Gastrocnemius medialis (tissue), 4 donors: ENCODE results near the gene ZBTB7C. TPM values are rescaled to one million over a fixed set of nuclear protein-coding genes. Genes with fewer than 3 reads are reported as not detected.

Experiments used
- ATAC-seq, 2 donors: fragments of 150-250 bp; one replicate each; pipeline ENCODE4 v1.9.1; 2016
- DNase-seq, 2 donors: peaks; one replicate each; pipeline ENCODE4 v3.0.0-alpha.2; 2019
- H3K27ac ChIP-seq, 4 donors: fragments of 200-600 bp; sonication (generic); 1 replicate in 1 of 4; 2 replicates in 3 of 4; pipeline ENCODE4 v1.5.1; 2016 to 2018; ENCODE audit warnings: mild to moderate bottlenecking in 2 of 4, moderate library complexity in 1 of 4
- H3K27me3 ChIP-seq, 3 donors: fragments of 200-600 bp; sonication (generic) in 2 of 3; 1 replicate in 1 of 3; 2 replicates in 2 of 3; pipeline versions ENCODE4 v1.5.1 to v1.6.0; 2016 to 2019; ENCODE audit warnings: mild to moderate bottlenecking in 1 of 3, moderate library complexity in 1 of 3
- H3K36me3 ChIP-seq, 2 donors: fragments of 200-600 bp; sonication (generic) in 1 of 2; one replicate each; pipeline ENCODE4 v1.5.1; 2017 to 2018
- H3K4me1 ChIP-seq, 2 donors: fragments of 200-600 bp; sonication (generic) in 1 of 2; one replicate each; pipeline ENCODE4 v1.5.1; 2016 to 2017; ENCODE audit warnings: mild to moderate bottlenecking in 2 of 2
- H3K4me3 ChIP-seq, 4 donors: fragments of 200-600 bp; sonication (generic) in 3 of 4; 1 replicate in 1 of 4; 2 replicates in 3 of 4; pipeline ENCODE4 v1.5.1; 2016 to 2019; ENCODE audit warnings: mild to moderate bottlenecking in 2 of 4
- H3K9me3 ChIP-seq, 3 donors: fragments of 200-600 bp; sonication (generic) in 2 of 3; 1 replicate in 1 of 3; 2 replicates in 2 of 3; pipeline ENCODE4 v1.5.1; 2016 to 2019
- POLR2A ChIP-seq, 2 donors: fragments of 450-650 bp; IDR thresholded peaks; one replicate each; pipeline ENCODE4 v1.6.1; 2017; ENCODE audit warnings: antibody characterized with exemption in 2 of 2, mild to moderate bottlenecking in 2 of 2, moderate library complexity in 2 of 2
- in situ Hi-C, 4 donors: fragments of 200-750 bp; cut with MboI; loops; one replicate each; pipeline versions ENCODE4 v1.15.0 to v1.8.0; 2017; ENCODE audit warnings: low sequenced_read_pairs in 4 of 4
- intact Hi-C: fragments of 100-400 bp; cut with DNase I; formaldehyde crosslinking; loops from one replicate; pipeline ENCODE4 v1.15.1; 2023; ENCODE audit warnings: low total_unique reads
- total RNA-seq, 4 donors: library from RNA; depleted of rRNA; stranded (reverse); fragments of >200 nt; gene quantifications; one replicate each; pipeline versions ENCODE4 v1.1.0 to v1.2.3, GENCODE V29; 2016
- TF ChIP-seq, protein P1 (sequence below), 5 experiments: fragments of 450-650 bp in 3 of 5; fragments of 200-600 bp in 2 of 5; sonication (generic) in 2 of 5; IDR thresholded peaks in 4 of 5; conservative IDR thresholded peaks in 1 of 5; 1 replicate in 4 of 5; 2 replicates in 1 of 5; pipeline ENCODE4 v1.5.1; 2016 to 2019; ENCODE audit warnings: antibody characterized with exemption in 5 of 5, mild to moderate bottlenecking in 3 of 5, moderate library complexity in 3 of 5

Gene ZBTB7C
- total RNA-seq, 4 donors from 2014 or later: 0.53 to 12.3 (median 1.1) TPM

DNA sequence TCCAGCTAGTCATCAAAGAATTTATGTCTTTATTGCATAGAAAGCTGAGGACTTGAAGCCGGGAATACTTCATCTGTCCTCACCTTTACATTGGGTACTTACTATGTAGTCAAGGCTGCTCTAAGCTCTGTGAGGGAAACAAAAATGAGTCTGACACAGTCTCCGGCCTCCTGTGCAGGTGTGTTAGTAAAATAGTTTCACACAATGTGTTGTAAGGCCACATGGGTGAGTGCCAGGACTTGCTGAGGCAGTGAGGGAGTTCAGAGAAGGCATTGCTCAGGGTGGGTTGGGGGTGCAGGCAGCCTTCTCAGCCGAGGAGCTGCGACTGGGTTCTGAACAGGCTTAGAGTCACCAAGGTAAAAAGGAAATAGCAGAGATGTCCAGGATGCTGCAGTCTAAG, 424.2 kb downstream of the ZBTB7C start:
- in situ Hi-C loops (no loop called here), intact Hi-C loops (no loop called here)
- H3K27me3 ChIP-seq: no peaks in the 10 kb centered on the region
- no peak for DNase-seq
- H3K4me1 ChIP-seq: no peaks in the 10 kb centered on the region
- ATAC-seq: no peak
- no peaks in the 10 kb centered on the region for H3K36me3 ChIP-seq
- TF ChIP-seq, protein P1, sequence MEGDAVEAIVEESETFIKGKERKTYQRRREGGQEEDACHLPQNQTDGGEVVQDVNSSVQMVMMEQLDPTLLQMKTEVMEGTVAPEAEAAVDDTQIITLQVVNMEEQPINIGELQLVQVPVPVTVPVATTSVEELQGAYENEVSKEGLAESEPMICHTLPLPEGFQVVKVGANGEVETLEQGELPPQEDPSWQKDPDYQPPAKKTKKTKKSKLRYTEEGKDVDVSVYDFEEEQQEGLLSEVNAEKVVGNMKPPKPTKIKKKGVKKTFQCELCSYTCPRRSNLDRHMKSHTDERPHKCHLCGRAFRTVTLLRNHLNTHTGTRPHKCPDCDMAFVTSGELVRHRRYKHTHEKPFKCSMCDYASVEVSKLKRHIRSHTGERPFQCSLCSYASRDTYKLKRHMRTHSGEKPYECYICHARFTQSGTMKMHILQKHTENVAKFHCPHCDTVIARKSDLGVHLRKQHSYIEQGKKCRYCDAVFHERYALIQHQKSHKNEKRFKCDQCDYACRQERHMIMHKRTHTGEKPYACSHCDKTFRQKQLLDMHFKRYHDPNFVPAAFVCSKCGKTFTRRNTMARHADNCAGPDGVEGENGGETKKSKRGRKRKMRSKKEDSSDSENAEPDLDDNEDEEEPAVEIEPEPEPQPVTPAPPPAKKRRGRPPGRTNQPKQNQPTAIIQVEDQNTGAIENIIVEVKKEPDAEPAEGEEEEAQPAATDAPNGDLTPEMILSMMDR (IDR thresholded peaks at IDR 0.05 in 4 of 5, conservative IDR thresholded peaks at IDR 0.05 in 1 of 5): no peak
- TF ChIP-seq POLR2A (IDR thresholded peaks at IDR 0.05): no peak
- no peak overlapping the region for H3K4me3 ChIP-seq
- H3K27ac ChIP-seq: no peak overlapping the region
- H3K9me3 ChIP-seq: no peaks in the 10 kb centered on the region

DNA sequence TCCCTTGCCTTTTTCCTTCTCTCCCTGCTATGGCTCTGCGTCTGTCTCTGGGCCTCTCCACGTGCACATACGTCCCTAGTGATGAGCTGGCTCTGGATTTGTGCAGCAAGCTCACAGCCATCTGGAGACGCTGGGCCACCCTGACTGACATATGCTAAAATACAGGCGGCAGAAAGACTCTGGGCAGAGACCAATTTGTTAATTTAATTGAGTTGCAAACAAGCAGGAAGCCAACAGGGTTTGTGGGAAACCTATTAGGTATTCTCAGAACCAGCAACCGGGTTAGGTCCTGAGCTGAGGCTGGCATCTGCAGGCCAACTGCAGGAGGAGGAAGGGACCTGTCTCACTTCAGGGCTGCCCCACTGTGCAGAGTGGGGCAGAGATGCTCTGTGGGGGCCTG, 425.2 kb downstream of the ZBTB7C start:
- no peaks in the 10 kb centered on the region for H3K36me3 ChIP-seq
- TF ChIP-seq, protein P1 (IDR thresholded peaks at IDR 0.05 in 4 of 5, conservative IDR thresholded peaks at IDR 0.05 in 1 of 5): no peak
- no peak for TF ChIP-seq POLR2A (IDR thresholded peaks at IDR 0.05)
- DNase-seq (no peak), ATAC-seq (no peak)
- no peak overlapping the region for H3K4me3 ChIP-seq
- no peaks in the 10 kb centered on the region for H3K4me1 ChIP-seq
- H3K27ac ChIP-seq: no peak overlapping the region
- intact Hi-C loops (no loop called here), in situ Hi-C loops (no loop called here)
- H3K27me3 ChIP-seq: no peaks in the 10 kb centered on the region
- H3K9me3 ChIP-seq: no peaks in the 10 kb centered on the region

DNA sequence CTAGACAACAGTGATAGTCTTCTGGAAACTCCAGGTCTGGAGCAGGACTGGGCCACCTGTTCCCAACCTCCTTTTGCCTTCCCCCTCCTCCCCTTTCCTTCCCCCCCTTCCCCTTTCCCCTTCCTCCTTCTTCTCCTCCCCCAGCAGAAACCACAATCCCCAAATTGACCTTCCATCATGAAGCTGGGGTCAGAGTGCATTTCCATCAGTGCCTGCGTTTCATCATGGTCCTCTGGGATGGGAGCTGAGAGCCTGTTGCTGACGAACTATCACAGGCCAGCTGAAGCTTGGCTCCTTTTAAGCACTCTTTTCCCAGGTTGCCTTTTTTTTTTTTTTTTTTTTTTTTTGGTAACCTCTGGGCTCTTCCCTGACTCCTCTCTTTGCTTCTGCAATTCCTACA, 426.1 kb downstream of the ZBTB7C start:
- no peaks in the 10 kb centered on the region for H3K36me3 ChIP-seq
- no peaks in the 10 kb centered on the region for H3K9me3 ChIP-seq
- intact Hi-C loops: no loop called here
- no peak overlapping the region for H3K4me3 ChIP-seq
- no peaks in the 10 kb centered on the region for H3K4me1 ChIP-seq
- no peak for DNase-seq
- H3K27me3 ChIP-seq: no peaks in the 10 kb centered on the region
- ATAC-seq: no peak
- in situ Hi-C loops: no loop called here
- TF ChIP-seq, protein P1 (IDR thresholded peaks at IDR 0.05 in 4 of 5, conservative IDR thresholded peaks at IDR 0.05 in 1 of 5): no peak
- no peak for TF ChIP-seq POLR2A (IDR thresholded peaks at IDR 0.05)
- H3K27ac ChIP-seq: no peak overlapping the region

DNA sequence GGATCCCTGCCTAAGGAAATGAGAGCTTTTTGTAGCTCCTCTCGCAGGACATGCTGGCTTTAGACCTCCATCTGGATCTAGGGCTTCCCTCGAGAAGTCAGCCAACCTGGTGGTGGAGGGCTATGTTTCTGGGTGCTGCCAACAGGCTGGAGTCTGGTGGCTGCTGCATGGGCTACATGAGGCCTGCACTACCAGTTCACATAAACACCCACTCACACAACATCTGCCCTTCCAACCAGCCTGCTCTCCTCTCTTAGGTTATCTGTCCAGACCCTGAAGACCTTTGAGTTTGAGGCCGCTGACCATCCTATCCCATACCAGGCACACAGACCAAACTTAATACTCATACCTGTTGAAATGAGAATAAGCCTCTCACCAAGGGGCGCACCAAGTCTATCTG, 427.4 kb downstream of the ZBTB7C start:
- in situ Hi-C loops: no loop called here
- no peak for ATAC-seq
- TF ChIP-seq, protein P1 (IDR thresholded peaks at IDR 0.05 in 4 of 5, conservative IDR thresholded peaks at IDR 0.05 in 1 of 5): no peak
- TF ChIP-seq POLR2A (IDR thresholded peaks at IDR 0.05): no peak

DNA sequence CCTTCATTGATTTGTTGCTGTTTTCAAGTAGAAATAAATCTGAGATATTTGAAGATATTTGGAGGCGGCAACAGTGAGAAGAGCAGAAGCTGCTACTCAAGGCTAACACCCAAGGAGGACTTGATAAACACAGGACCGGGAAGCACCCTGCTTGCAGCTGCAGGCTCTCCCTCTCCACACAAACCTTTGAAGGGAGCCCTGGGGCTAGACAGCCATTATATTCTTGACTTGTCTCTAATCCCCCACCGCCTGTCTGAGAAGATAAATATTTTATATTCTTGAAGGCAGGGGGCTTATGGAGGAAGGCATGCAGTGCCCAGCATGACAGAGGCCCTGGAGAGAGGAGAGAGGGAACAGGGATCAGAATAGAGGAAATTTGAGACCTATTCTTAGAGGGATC, 427.9 kb downstream of the ZBTB7C start:
- TF ChIP-seq POLR2A (IDR thresholded peaks at IDR 0.05): no peak
- TF ChIP-seq, protein P1 (IDR thresholded peaks at IDR 0.05 in 4 of 5, conservative IDR thresholded peaks at IDR 0.05 in 1 of 5): no peak
- in situ Hi-C loops: no loop called here
- H3K4me3 ChIP-seq: no peak overlapping the region
- no peaks in the 10 kb centered on the region for H3K9me3 ChIP-seq
- no peaks in the 10 kb centered on the region for H3K36me3 ChIP-seq
- no peaks in the 10 kb centered on the region for H3K27me3 ChIP-seq
- H3K4me1 ChIP-seq: no peaks in the 10 kb centered on the region
- no peak overlapping the region for H3K27ac ChIP-seq
- no peak for ATAC-seq
- intact Hi-C loops: no loop called here
- no peak for DNase-seq

More for the DNA sequence above, 427.4 kb downstream of the ZBTB7C start:
- H3K27me3 ChIP-seq: no peaks in the 10 kb centered on the region
- intact Hi-C loops: no loop called here
- H3K4me1 ChIP-seq: no peaks in the 10 kb centered on the region
- no peak overlapping the region for H3K27ac ChIP-seq
- no peak for DNase-seq
- H3K36me3 ChIP-seq: no peaks in the 10 kb centered on the region
- H3K4me3 ChIP-seq: no peak overlapping the region
- H3K9me3 ChIP-seq: no peaks in the 10 kb centered on the region
